ENCODE results near the gene LAMB3.

The LAMB3 gene

DNA sequence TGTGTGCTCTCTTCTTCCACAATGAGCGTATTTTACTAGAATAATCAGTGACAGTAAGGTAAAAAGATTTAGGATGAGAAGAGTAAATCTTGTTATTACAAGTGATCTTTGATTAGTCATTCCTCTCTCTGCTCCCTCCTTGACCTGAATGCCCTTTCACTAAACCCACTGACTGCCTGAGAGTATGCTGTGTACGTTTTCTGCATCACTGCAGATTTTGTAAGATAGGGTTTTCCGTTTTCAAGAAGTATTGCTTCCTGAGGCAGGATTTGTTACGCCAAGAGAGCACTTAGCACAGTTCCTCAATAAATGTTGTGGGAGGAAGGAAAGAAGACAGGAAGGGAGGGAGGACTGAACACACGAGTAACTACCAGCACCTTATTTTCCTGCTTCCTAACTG lies 7.7 kb upstream of the LAMB3 start:
- DNase-seq, result no peak

DNA sequence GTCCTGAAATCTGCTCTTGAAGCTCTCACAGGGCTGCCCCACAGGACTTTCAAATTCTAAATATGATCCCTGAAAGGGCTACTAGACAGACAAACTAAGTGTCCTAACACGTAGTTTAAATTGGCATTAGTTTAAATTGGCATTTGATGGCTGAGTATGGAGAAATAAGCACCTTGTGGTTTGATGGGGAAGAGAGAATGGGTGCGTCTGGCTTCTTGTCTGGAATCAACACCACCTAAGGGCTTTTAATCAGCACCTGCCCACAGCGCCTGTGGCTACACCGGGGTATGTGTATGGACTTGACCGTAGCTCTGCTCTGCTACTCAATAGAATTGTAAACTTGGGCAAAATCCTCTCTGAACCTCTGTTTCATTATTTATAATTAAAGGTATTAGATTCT lies 5.7 kb upstream of the LAMB3 start:
- DNase-seq, result no peak

- DNase-seq, result no peak
Observed at GRCh38 chr1:209657140-209657879, 5.1 kb upstream of the LAMB3 start.

GRCh38 chr1:209655411-209656231 lies 3.4 kb upstream of the LAMB3 start:
- no peak for DNase-seq

DNA sequence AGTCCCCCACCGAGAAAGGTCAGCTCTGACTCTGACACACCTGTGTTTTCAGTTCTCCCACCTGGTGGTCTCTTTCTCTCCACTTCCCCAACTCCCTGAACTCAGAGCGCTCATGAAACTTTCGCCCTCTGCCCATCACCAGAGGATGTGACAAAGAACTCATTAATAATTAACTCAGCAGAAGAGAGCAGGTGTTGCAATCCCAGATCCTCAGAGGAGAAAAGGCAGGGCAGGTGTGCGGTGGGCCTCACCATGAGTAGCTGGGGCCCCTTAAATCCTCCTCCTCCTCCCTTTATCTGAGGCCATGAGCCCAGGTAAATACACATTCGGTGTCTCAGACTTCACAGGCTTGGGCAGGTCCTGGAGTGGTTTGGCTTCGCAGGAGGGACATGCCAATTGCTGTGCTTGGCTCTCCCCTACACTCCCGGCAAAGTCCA lies 1.7 kb upstream of the LAMB3 start:
- no peak for DNase-seq

DNA sequence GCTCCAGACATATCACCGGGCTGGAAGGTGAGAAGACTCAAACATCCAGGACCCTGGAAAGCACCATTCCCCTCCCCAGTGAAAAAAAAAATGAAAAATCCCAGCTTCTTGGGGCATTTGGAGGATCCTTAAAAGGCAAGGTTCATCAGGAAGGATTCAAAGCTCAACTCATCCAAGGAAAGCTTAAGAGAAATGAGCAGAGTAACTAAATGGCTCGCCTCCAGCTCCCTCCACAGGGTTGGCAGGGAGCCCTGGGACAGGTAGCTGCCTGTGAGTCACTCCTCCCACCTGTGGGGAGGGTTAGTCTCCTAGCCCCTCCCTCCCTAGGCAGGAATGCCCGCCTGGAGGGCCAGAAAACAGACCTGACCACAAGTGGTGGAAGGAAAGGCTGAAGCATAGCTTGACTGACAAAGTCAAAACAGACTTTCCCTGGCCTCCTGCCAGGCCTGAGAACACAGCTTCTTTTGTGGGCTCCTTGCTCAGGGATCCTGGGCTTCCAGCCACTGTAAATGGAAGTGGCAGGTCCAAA lies 712 bp upstream of the LAMB3 start:
- DNase-seq, result peak; percentile 63

- DNase-seq, result peak; percentile 78
Observed at GRCh38 chr1:209651138-209651587, 1.1 kb downstream of the LAMB3 start.

DNA sequence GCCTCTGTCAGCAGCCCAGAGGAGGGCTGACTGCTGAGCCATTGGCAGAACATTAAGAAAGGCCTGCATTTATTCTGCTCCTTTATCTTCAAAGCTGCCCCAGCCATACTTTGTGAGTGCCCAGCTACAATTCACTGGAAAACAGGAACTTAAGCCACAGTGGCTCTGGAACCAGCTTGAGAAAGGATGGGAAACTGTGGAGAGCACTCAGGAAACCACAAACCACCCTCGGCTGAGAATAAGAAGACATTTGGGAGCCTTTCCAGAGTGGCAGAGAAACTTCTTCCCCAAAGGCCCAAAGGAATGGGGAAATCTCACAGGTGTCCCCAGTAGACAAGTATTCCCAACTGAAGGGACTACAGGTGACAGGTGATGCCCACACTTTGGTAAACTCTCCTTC lies 1.8 kb downstream of the LAMB3 start:
- DNase-seq, result no peak

- no peak for DNase-seq
Observed at GRCh38 chr1:209648931-209649776, 3.1 kb downstream of the LAMB3 start.

DNA sequence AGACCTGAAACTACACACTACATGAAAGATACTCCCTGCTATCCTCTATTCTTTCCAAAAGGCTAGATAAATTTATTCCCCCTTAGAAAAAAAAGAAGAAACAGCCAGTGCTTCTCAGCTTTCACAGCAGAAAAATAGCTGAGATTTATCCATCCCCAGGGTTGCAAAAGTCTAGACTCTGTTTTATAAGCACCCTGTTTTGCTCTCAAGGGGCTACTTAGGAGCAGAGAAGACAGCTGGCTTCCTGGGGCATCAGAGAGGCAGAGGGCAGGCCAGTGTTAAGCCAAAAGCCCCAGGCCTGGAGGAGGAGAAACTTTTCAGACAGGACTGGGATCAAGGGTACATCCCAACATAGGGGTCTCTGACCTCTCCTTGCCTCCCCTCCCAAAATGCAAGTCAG lies 3.9 kb downstream of the LAMB3 start:
- DNase-seq, result no peak

DNA sequence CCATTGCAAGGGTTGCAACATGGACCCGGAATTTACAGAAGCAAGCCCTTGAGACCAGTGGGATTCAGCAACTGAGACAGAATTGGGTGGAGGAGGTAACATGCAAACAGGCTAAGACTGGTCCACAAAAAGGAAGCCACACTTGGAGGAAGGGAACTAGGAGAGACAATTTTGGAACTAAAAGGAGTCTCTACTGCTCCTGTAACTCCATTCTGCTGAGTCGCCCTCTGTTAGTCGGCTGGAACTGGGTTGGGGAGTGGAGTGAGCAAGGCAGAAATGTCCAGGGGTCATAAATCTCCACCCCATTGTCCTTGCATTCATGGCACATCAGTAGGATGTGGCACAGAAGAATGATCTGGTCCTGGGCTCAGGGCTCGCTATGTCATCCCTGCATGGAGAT lies 5.1 kb downstream of the LAMB3 start:
- DNase-seq, result no peak

DNA sequence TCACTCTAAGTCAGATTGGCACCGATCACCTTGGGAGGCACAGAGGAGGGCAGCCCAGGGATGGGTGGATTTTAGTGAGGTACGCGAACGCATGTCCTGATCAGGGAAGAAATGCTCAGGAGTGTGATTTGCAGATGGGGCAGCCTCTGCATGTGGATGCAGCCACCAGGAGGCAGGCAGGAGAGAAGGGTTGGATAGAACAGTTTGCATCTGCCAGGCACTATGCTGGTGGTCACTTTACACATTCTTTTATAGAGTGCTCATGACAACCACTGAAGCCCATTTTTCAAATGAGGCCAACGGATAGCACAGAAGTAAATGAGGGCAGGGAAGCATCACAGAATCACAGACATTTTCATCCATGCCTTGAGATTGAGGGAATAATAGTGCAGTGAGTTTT lies 5.7 kb downstream of the LAMB3 start:
- no peak for DNase-seq

DNA sequence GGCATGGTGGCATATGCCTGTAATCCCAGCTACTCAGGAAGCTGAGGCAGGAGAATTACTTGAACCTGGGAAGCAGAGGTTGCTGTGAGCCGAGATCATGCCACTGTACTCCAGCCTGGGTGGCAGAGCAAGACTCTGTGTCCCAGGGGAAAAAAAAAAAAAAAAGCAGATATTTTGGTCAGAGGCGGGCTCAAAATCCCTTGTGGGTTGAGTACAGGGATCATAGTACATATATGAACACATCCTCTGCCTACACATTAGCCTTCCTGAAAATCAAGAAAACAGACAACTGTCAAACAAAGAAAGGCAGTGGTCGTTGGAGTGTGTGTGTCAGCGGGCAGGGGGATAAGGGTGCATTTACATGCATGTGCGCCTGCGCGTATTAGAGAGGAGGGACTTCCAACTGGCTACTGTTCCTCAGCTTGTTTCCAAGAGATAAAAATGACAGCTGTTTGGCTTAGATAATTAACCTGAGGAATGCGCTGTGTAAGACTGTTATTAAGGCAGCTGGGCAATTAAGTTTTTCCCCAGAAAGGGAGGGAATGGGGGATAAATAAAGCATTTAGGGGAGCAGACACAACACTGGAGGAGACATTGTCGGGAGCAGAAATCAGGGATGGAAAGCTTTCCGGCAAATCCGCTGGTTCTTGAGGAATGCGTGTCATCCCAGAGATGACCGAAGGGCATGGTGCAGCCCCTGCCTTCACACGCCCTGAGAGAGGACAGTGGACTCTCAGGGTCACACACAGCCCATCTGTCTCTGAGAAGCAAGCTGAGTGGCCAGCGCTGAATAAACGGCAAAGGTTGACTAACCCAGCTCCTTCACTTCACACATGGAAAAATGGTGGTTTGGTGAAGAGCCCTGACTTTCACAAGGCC lies 6.4 kb downstream of the LAMB3 start:
- DNase-seq, result no peak

GRCh38 chr1:209643285-209644020 lies 8.8 kb downstream of the LAMB3 start:
- no peak for DNase-seq

GRCh38 chr1:209642816-209643215 lies 9.4 kb downstream of the LAMB3 start:
- DNase-seq, result no peak

- DNase-seq, result no peak
Observed at GRCh38 chr1:209641832-209642172, 10.4 kb downstream of the LAMB3 start.

GRCh38 chr1:209635850-209636249 lies 16.4 kb downstream of the LAMB3 start:
- no peak for DNase-seq

- no peak for DNase-seq
Observed at GRCh38 chr1:209634005-209634737, 18.1 kb downstream of the LAMB3 start.

- no peak for DNase-seq
Observed at GRCh38 chr1:209633335-209633997, 18.8 kb downstream of the LAMB3 start.

Data from activated naive CD4-positive, alpha-beta T cell treated with Interleukin-2 at 50 U/mL for 16 hours (primary cell).